HG03378 (cell line): Measurements from ENCODE around the gene TC2N.
"Not testable (repeated sequence)": the region's sequence is repeated elsewhere in the genome, so short reads cannot be mapped to it uniquely, and the experiment has no call there.

Experiments used
- ATAC-seq: cut with Tn5 transposase; IDR thresholded peaks from one replicate; pipeline ENCODE4 v1.9.1; 2021; ENCODE audit warnings: mild to moderate bottlenecking, moderate library complexity; ENCODE audit not compliant: unreplicated experiment

TC2N gene

DNA sequence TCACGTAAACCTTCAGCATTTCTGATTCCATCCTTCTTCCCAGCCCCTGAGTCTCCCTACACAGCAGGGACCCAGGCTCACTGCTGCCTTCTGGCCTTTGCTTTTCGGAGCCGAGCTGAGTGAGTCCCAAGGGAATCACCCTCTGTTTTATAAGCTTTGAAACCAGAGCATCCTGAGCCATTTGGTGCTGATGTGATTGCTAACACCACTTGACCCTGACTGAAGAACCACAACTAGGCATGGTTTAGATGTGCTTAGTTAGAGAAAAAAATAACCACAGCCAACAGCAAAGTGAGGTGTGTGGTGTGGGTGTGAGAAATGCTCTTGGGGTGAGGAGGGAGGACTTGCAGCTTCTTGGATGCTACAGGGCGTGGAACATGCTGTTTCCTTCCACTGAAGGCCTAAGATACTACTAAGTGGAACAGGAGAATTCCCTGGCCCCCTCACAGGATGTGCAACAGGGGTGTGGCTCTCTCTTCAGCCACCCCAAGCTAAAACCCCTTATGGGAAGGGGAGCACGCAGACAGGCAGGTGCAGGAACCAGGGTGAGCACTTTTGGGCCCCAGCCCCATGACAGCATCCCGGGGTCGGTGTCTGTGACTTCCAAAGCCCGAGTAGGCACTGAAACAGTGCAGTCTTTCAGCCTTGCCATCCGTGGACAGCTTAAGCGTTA, at the start of gene TC2N:
TC2N (minus strand) TSS at position 221 of the 673 bp plus-strand sequence. CDS start 53,767 bp downstream, outside the sequence.
- no peak for ATAC-seq

DNA sequence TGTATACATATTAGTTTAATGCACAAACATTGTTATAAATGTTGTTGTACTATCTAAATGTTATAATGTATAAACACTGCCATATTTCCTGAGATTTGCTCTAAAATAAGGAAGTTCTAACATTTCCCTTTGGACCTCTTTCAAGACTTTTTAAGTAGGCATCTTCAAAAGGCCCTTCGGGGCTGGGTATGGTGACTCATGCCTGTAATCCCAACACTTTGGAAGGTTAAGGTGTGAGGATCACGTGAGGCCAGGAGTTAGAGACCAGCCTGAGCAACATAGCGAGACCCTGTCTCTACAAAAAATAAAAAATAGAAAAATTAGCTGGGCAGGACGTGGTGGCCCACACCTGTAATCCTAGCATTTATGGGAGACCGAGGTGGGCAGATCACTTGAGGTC, 44.7 kb upstream of the TC2N start:
- ATAC-seq: no peak

DNA sequence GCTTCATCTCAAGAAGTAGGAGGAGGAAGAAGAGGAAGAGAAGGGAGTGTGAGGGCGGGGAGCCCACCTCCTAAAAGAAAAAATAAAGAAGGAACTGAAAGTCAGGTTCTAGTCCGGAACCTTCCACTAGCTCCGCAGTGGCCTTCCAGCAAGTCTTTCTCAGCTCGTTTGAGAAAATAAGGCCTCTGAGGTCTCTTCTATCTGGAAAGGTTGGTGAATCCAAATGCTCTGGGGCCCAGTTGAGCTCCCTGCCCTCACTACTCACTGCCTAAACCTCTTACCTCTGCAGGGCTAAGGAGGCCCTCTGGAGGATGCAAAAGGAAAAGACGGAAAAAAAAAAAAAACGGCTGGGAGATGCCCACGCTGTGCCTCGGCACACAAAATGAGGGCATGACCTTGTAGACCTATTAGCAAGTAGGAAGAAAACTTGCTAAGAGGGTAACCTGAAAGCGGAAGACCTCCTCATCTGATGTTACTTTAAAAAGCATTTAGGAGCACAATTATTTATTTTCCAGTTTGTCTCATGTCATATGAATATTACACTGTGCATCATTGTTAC, 44.2 kb upstream of the TC2N start:
- ATAC-seq: peak; percentile 53

DNA sequence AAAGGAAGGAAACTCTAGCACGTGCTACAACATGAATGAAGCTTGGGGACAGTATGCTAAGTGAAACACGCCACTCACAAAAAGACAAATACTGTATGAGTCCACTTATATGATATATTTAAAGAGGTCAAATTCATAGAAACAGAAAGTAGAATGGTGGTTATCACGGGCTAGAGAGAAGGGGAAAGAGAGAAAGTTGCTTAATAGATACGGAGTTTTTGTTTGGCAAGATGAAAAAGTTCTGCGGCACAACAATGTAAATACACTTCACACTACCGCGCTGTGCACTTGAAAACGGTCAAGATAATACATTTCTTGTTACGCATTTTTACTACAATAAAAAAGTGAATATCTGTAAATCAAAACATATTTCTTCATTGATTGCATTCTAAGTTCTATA, 42.9 kb upstream of the TC2N start:
- no peak for ATAC-seq

DNA sequence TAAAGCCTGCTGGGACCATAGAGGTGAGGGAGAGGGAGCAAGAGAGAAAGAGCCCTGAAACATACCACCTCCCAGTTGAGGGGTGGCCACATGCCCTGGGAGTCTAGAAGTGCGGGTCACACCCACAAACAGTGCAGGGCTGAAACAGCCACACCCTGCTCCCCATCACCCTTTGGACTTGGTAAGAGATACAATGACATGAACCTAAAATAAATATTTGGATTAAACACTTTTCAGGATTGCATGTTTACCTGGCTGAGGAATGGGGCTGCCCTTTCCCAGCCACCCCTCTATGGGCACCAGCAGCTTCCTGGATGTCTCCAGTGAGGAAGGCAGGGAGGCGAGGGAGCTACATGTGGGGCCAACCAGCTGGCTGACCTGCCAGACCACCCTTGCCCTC, 39.0 kb upstream of the TC2N start:
- no peak for ATAC-seq

DNA sequence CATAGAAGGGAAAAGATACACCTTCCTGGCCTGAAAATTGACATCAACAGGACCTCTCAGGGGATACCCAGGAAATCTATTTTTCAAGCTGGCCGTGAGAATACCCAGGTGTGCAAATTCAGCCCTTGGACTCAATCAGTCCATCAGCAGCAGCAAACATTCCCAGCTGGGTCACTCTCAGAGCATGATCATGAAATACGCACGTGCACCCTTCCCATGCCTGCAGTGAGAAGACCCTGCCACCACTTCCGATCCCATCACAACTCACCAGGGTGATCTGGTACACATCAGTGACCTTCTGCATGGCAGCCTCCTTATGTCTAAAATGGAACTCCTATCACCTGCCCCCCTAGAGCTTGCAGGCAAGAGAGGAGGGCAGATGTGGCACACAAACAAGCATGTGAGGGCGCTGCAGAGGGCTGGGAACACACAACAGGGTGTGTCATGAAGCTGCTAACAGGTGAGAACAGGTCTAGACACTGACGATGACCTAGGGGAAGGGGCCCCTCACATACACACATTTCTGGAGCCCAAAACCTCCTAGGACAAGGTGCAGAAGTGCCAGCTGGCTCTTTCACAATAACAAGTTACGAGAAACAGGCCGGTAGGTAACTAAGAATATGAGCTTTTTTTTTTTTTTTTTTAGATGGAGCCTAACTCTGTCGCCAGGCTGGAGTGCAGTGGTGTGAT, 37.8 kb upstream of the TC2N start:
- ATAC-seq: no peak

DNA sequence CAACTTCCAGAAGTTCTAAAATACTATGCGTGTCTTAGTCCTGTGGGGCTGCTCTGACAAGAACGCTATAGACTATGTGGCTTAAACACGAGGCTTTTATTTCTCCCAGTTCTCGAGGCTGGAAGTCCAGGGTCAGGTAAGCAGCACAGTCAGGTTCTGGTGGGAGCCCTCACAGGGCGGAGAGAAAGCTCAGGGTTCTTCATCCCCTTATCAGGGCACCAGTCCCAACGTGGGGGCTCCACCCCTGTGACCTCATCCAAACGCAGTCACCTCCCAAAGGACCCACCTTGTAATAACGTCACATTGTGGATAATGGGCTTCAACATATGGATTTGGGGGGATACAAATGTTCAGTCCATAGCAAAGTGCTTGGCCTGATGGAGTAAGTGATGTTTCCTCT, 37.1 kb upstream of the TC2N start:
- ATAC-seq: no peak

DNA sequence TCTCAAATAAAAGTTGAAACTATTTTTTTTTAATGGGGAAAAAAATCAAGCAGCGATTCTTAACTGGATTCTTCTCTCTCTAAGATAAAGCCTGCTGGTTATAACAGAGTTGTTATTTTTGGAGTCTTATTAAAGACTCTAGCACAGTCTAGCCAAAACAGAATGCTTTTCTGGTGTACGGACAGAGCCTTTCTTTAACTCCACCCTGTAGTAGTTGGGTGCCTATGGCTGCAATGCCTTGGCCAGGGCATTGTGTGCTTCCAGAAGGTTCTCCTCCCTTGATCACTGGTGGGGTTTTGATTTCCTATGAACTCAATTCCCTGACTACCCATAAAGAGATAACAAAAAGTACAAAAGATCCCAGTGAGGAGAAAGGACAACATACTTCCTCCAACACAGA, 35.7 kb upstream of the TC2N start:
- no peak for ATAC-seq

DNA sequence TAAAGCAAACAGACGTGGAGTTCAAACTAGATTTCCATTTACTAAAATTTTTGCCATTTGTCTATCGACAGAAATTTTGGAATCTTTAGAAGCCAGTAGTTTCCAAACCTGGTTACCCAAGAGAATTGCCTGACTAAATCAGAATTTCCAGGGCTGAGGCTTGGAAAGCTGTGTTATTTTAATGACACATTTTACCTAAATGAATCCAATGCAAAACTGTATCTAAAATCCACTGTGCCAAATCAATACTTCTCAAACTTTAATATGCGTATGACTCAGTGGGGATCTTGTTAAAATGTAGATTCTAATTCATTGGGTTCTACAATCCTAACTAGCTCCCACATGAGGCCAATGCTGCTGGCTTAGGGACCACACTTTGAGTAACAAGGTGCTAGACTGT, 35.0 kb upstream of the TC2N start:
- ATAC-seq: no peak

DNA sequence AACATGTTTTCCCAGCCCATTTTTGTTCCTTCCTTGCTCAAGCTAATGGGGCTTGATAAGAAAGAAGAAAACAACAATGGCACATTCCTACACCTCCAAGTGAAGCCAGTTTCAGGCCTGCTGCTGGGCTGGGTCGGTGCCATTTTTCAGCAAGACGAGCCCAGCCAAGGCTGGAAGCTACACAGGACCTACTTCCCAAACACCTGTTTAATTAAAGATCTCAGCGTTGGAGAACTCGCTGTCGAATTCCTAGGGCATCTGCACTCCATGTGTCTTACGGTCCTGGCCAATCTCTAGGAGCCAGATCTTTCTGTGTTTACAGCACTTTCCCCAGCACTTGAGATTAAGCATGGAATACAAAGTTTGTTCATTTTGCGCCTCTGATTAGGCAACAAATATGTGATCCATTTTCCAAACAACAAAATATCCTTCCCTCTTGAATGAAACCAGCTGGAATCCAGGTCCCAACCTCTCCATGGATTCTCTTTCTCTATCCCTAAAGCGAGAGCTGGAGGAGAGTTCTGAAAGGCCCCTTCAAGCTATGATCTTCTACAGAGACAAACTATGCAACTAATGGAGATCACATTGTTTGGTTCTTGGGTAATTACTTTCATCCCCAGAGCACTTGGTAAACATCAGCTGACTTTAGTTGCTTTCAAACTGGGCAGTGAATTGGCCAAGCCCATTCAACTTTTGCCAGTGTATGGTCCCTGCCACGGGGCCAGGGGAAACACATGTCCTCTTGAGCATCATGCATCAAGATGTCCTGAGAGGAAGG, 34.3 kb upstream of the TC2N start:
- no peak for ATAC-seq

DNA sequence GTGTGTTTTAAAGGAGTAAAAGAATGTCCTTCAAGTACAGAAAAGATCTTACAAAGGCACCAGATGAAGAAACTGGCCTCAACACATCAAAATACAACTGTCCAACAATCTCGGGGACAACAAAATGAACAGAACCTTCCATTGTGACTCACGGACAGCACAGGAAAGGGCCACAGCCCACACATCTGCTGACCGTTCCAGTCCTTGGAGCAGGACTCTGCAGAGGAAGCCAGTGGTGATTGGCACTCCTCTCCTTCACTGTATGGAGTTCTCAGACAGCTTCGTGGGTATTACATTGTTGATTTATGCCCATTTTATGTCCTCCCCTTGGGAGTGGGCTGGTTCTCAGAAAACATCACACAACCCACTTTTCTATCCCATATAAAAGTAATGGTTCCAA, 32.5 kb upstream of the TC2N start:
- no peak for ATAC-seq

DNA sequence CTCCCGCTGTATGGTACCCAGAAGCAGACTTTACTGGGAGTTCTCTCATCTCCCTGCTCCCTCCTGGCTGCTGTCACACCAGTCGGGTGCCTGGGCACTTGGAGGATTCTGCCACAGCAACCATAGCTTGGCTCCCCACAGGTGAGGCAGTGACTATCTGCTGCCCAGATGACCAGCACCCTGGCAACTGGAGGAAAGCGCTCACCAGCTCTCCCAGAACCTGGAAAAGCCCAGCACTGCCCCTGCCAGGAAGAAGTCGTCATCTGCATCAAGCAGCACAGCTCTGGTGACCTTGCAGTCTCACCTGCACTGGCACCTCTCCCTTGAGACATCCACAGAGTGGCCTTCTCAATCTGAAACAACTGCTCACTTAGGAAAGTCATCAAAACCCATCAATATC, 31.9 kb upstream of the TC2N start:
- ATAC-seq: no peak

DNA sequence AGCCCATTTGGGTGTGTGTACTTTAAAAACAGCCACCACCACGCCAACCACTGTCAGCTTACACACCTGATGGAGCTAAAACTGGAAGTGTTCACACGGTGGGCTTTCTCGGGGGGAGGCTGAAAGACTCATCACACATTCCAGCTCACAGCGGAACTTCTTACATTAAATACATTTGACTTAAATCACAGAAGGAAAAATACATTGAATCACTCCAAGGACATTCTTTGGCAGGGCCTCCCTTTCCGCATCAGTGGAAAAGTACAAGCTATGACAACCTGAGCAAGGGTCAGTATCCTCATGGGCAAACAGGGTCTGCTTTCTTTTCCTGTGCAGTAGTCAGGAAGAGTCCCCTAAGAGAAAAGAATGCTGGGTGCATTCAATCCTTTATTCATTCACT, 31.0 kb upstream of the TC2N start:
- ATAC-seq: no peak

DNA sequence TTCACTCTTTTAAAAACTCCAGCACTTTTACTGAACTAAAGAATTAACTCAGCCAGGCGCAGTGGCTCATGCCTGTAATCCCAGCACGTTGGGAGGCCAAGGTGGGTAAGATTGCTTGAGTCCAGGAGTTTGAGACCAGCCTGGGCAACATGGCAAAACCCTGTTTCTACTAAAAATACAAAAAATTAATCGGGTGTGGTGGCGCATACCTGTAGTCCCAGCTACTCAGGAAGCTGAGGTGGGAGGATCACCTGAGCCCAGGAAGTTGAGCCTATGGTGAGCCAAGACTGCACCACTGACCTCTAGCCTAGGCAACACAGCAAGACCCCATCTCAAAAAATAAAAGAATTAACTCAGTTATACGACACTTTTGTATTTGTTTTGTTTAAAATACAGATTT, 30.4 kb upstream of the TC2N start:
- not testable (repeated sequence) for ATAC-seq

DNA sequence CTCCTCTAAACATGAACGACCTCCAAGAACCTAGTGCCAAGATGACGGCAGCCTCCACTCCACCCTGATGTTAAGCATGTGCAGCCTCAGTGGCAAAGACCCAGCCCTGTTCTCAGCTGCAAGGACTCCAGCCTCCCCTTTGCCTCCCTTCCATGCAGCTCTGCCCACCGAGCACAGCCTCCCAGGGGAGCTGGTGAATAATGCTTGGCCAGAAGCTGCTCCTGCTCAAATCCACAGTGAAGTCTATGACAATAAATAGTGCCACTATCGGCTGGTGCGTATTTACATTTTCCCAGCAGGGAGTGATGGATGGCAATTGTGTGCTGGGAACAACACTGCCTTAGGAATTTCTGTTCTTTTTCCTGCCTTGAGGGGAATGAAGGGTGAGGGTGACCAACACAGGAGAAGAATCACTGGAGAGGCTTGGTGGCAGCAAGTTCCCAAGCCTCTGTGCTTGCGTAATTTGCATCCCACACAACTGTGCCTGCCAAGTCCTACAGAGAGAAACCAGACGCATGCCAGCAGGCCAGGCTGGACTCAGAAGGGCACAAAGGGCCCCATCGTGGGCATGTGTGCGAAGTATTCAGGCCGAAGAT, 29.9 kb upstream of the TC2N start:
- ATAC-seq: no peak

DNA sequence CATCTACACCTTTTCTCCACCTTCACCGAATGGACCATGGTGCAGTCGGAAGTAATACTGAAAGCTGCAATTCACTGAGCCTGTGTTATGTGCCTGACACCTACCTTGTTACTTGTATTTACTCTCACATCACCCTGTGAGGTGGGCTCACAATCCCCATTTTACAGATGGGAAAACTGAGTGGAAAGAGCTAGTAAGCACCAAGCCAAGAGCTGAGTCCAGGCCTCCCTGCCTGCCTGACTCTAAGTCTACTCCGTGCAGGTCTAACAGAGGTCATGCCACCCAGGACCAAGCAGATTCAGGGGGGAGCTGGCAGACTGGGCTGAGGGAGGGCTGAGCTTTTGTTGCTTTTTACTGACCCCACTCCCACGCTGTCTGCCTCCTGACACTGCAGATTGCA, 29.1 kb upstream of the TC2N start:
- ATAC-seq: no peak

DNA sequence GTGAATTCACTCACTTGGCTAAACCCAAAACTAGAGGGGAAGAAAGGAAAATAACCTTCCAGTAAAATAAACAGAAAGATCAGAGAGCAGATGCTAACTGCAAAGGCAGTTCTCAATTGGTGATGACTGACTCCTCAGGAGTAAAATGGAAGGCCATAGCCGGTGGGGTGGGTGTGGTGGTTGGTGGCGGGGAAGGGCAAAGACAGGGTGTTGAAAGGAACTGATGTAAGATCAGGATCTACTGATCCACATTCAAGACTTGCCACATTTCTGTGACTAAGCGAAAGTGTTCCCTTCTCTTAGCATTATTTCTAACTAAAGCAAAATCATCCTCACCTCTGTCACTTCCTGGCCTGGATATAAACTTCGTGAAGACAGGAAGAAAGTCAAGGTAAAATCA, 26.3 kb upstream of the TC2N start:
- no peak for ATAC-seq

DNA sequence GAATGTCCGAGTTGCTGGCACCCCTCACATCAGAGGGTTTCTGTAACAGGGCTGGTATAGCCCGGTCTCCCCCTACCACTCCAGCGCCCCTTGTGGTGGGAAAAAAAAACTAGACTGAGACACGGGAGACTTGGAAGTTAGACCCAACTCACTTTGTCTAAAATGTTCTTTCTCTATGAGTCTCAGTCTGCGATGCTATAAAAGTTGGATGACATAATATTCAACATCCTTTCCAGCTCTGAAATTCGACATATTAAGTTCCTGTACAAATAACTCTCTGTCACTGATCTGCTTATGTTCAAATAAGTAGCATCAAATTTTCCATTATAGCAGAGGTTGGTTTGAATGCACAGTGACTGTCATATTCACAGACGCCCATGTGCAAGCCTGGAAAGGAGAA, 25.7 kb upstream of the TC2N start:
- ATAC-seq: no peak

DNA sequence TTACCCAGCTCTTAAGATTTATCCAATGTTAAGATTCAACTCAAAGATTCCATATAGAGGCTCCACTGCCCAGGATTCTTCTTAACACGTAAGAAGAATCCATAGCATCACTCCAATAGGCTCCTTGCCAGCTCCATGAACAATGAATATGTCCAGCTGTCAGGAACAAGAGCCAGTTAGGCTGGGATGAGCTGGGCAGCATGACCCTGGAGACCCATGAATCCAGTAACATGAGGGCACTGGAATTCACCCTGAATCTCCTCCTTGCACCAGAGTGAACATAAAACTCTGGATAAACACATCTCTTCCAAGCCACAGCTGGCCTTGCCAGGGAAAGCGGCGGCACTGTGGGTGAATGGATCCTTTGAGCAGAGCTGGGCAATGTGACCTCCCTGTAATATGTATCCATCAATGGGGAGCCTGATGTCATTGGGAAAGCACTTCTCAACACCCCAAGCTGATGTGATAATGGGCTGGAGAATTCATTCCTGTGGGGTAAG, 24.4 kb upstream of the TC2N start:
- no peak for ATAC-seq

DNA sequence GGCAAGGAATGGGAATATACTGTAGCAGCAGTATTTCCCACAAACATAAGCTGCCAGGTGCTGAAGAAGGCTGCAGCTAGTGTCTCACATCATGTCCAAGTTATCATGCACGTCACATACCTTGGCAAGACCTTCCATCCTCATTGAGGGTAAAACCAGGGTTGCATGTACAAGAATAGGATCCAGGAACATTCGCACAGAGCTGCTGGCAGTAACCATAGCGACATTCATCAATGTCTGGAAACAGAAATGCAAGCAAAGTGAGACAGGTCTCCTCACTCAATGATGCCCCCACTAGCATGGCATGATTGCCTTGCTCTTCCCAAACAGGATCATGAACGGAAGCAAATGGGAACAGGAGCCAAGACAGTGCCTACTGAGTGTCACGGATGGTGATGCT, 23.8 kb upstream of the TC2N start:
- ATAC-seq: no peak

DNA sequence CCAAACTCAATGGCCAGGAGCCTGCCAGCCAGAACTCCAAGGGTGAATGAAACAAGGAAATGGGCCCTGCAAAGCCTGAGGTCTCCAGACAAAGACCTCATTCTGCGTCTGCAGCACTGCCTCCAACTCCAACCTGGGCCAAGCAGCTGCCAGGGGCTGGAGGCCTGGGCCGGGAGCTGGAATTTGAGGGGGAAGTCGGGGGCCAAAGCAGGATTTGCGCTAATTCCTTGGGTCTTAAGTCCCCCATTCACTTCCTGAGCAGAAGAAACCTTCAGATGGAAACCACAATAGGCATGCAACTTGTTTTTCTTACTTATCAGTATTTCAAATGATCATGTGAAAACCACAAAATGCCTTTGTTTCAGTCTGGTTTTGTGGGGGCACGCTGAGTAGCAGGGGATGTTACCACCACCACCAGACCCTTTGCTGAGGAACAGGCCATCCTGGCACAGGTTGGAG, 23.0 kb upstream of the TC2N start:
- ATAC-seq: no peak
